ENCODE results near the gene ACTL9.

ACTL9 gene

GRCh38 chr19:8696993-8697392, 1.6 kb downstream of the ACTL9 start:
- DNase-seq (ENCODE audit: low read depth, low spot score), result no peak
- Histone ChIP-seq H3K27me3 (ENCODE audit: insufficient read depth, insufficient read length) (no peaks in the 10 kb centered on the region), H3K36me3 (ENCODE audit: insufficient read depth, insufficient read length, low read length) (no peaks in the 10 kb centered on the region), H3K9me3 (ENCODE audit: insufficient read depth, low read length) (no peaks in the 10 kb centered on the region), H3K4me3 (ENCODE audit: insufficient read length, low read depth) (no peak overlapping the region), H3K9ac (ENCODE audit: insufficient read length, low read depth) (no peak overlapping the region), H3K4me1 (ENCODE audit: insufficient read depth, insufficient read length) (peaks cover 5% of the 10 kb centered on the region)
- no peak for TF ChIP-seq ZNF274 (IDR thresholded peaks at IDR 0.05; ENCODE audit: low read depth, low read length)
- TF ChIP-seq SUZ12 (IDR thresholded peaks at IDR 0.05; ENCODE audit: extremely low read depth, insufficient read depth, insufficient read length), result no peak
- no peak for TF ChIP-seq YY1 (IDR thresholded peaks at IDR 0.05; ENCODE audit: insufficient read depth, insufficient read length)

- Histone ChIP-seq H3K4me3 (ENCODE audit: insufficient read length, low read depth) (no peak overlapping the region), H3K27me3 (ENCODE audit: insufficient read depth, insufficient read length) (no peaks in the 10 kb centered on the region), H3K9me3 (ENCODE audit: insufficient read depth, low read length) (no peaks in the 10 kb centered on the region), H3K9ac (ENCODE audit: insufficient read length, low read depth) (no peak overlapping the region), H3K4me1 (ENCODE audit: insufficient read depth, insufficient read length) (peaks cover 5% of the 10 kb centered on the region), H3K36me3 (ENCODE audit: insufficient read depth, insufficient read length, low read length) (no peaks in the 10 kb centered on the region)
- no peak for DNase-seq (ENCODE audit: low read depth, low spot score)
- TF ChIP-seq ZNF274 (IDR thresholded peaks at IDR 0.05; ENCODE audit: low read depth, low read length) (no peak), YY1 (IDR thresholded peaks at IDR 0.05; ENCODE audit: insufficient read depth, insufficient read length) (no peak), SUZ12 (IDR thresholded peaks at IDR 0.05; ENCODE audit: extremely low read depth, insufficient read depth, insufficient read length) (no peak)
These were observed 2.7 kb downstream of the ACTL9 start for GRCh38 chr19:8695911-8696310.

GRCh38 chr19:8695501-8695900, 3.1 kb downstream of the ACTL9 start:
- H3K36me3 ChIP-seq (ENCODE audit: insufficient read depth, insufficient read length, low read length), result no peaks in the 10 kb centered on the region
- H3K27me3 ChIP-seq (ENCODE audit: insufficient read depth, insufficient read length), result no peaks in the 10 kb centered on the region
- no peak for TF ChIP-seq SUZ12 (IDR thresholded peaks at IDR 0.05; ENCODE audit: extremely low read depth, insufficient read depth, insufficient read length)
- no peak for TF ChIP-seq YY1 (IDR thresholded peaks at IDR 0.05; ENCODE audit: insufficient read depth, insufficient read length)
- no peak for TF ChIP-seq ZNF274 (IDR thresholded peaks at IDR 0.05; ENCODE audit: low read depth, low read length)
- no peak for DNase-seq (ENCODE audit: low read depth, low spot score)
- peaks cover 5% of the 10 kb centered on the region for H3K4me1 ChIP-seq (ENCODE audit: insufficient read depth, insufficient read length)
- no peak overlapping the region for H3K9ac ChIP-seq (ENCODE audit: insufficient read length, low read depth)
- no peaks in the 10 kb centered on the region for H3K9me3 ChIP-seq (ENCODE audit: insufficient read depth, low read length)
- no peak overlapping the region for H3K4me3 ChIP-seq (ENCODE audit: insufficient read length, low read depth)

GRCh38 chr19:8690753-8691539, 7.6 kb downstream of the ACTL9 start:
- no peak for DNase-seq (ENCODE audit: low read depth, low spot score)
- H3K4me3 ChIP-seq (ENCODE audit: insufficient read length, low read depth), result no peak overlapping the region
- no peaks in the 10 kb centered on the region for H3K27me3 ChIP-seq (ENCODE audit: insufficient read depth, insufficient read length)
- no peaks in the 10 kb centered on the region for H3K36me3 ChIP-seq (ENCODE audit: insufficient read depth, insufficient read length, low read length)
- H3K9ac ChIP-seq (ENCODE audit: insufficient read length, low read depth), result no peak overlapping the region
- TF ChIP-seq SUZ12 (IDR thresholded peaks at IDR 0.05; ENCODE audit: extremely low read depth, insufficient read depth, insufficient read length) (no peak), ZNF274 (IDR thresholded peaks at IDR 0.05; ENCODE audit: low read depth, low read length) (no peak), YY1 (IDR thresholded peaks at IDR 0.05; ENCODE audit: insufficient read depth, insufficient read length) (no peak)
- H3K4me1 ChIP-seq (ENCODE audit: insufficient read depth, insufficient read length), result no peaks in the 10 kb centered on the region
- no peaks in the 10 kb centered on the region for H3K9me3 ChIP-seq (ENCODE audit: insufficient read depth, low read length)

GRCh38 chr19:8688930-8689329, 9.7 kb downstream of the ACTL9 start:
- H3K36me3 ChIP-seq (ENCODE audit: insufficient read depth, insufficient read length, low read length), result no peaks in the 10 kb centered on the region
- no peaks in the 10 kb centered on the region for H3K27me3 ChIP-seq (ENCODE audit: insufficient read depth, insufficient read length)
- TF ChIP-seq ZNF274 (IDR thresholded peaks at IDR 0.05; ENCODE audit: low read depth, low read length) (no peak), YY1 (IDR thresholded peaks at IDR 0.05; ENCODE audit: insufficient read depth, insufficient read length) (no peak)
- H3K4me3 ChIP-seq (ENCODE audit: insufficient read length, low read depth), result no peak overlapping the region
- H3K9ac ChIP-seq (ENCODE audit: insufficient read length, low read depth), result no peak overlapping the region
- DNase-seq (ENCODE audit: low read depth, low spot score), result no peak
- no peaks in the 10 kb centered on the region for H3K4me1 ChIP-seq (ENCODE audit: insufficient read depth, insufficient read length)
- no peaks in the 10 kb centered on the region for H3K9me3 ChIP-seq (ENCODE audit: insufficient read depth, low read length)

GRCh38 chr19:8686549-8686948, 12.0 kb downstream of the ACTL9 start:
- Histone ChIP-seq H3K9ac (ENCODE audit: insufficient read length, low read depth) (no peak overlapping the region), H3K36me3 (ENCODE audit: insufficient read depth, insufficient read length, low read length) (no peaks in the 10 kb centered on the region), H3K4me1 (ENCODE audit: insufficient read depth, insufficient read length) (no peaks in the 10 kb centered on the region), H3K27me3 (ENCODE audit: insufficient read depth, insufficient read length) (peaks cover 2% of the 10 kb centered on the region), H3K4me3 (ENCODE audit: insufficient read length, low read depth) (no peak overlapping the region), H3K9me3 (ENCODE audit: insufficient read depth, low read length) (no peaks in the 10 kb centered on the region)
- no peak for DNase-seq (ENCODE audit: low read depth, low spot score)
- no peak for TF ChIP-seq YY1 (IDR thresholded peaks at IDR 0.05; ENCODE audit: insufficient read depth, insufficient read length)
- no peak for TF ChIP-seq ZNF274 (IDR thresholded peaks at IDR 0.05; ENCODE audit: low read depth, low read length)
- no peak for TF ChIP-seq SUZ12 (IDR thresholded peaks at IDR 0.05; ENCODE audit: extremely low read depth, insufficient read depth, insufficient read length)

- H3K9ac ChIP-seq (ENCODE audit: insufficient read length, low read depth), result no peak overlapping the region
- no peaks in the 10 kb centered on the region for H3K4me1 ChIP-seq (ENCODE audit: insufficient read depth, insufficient read length)
- TF ChIP-seq ZNF274 (IDR thresholded peaks at IDR 0.05; ENCODE audit: low read depth, low read length) (no peak), YY1 (IDR thresholded peaks at IDR 0.05; ENCODE audit: insufficient read depth, insufficient read length) (no peak), SUZ12 (IDR thresholded peaks at IDR 0.05; ENCODE audit: extremely low read depth, insufficient read depth, insufficient read length) (no peak)
- no peaks in the 10 kb centered on the region for H3K9me3 ChIP-seq (ENCODE audit: insufficient read depth, low read length)
- DNase-seq (ENCODE audit: low read depth, low spot score), result no peak
- peaks cover 2% of the 10 kb centered on the region for H3K27me3 ChIP-seq (ENCODE audit: insufficient read depth, insufficient read length)
- no peaks in the 10 kb centered on the region for H3K36me3 ChIP-seq (ENCODE audit: insufficient read depth, insufficient read length, low read length)
- no peak overlapping the region for H3K4me3 ChIP-seq (ENCODE audit: insufficient read length, low read depth)
These were observed 14.3 kb downstream of the ACTL9 start for GRCh38 chr19:8684001-8684902.

Measured in NT2/D1 (cell line).